HEK293T (cell line): ENCODE results near the gene GTF2H4.
"Not testable (repeated sequence)": the region's sequence is repeated elsewhere in the genome, so short reads cannot be mapped to it uniquely, and the experiment has no call there.

Source experiments
- CTCF ChIA-PET: fragments of 350-600 bp; formaldehyde crosslinking; extraction: SDS; loops from one replicate; lab custom pipeline; 2021; ENCODE audit warnings: antibody characterized with exemption, inconsistent platforms; lab: Yijun Ruan, JAX
- POLR2A ChIA-PET: fragments of 350-600 bp; formaldehyde crosslinking; extraction: SDS; loops from one replicate; lab custom pipeline; 2020; ENCODE audit warnings: antibody characterized with exemption, inconsistent platforms; lab: Yijun Ruan, JAX
- DNase-seq: peaks from one replicate; pipeline ENCODE4 v3.0.0; 2012; ENCODE audit warnings: mixed read lengths; ENCODE audit errors: extremely low spot score
- ARNT ChIP-seq: fragments of 450-650 bp; IDR thresholded peaks from 2 replicates; pipeline ENCODE4 v1.6.1; 2017; ENCODE audit warnings: mild to moderate bottlenecking
- BHLHE40 ChIP-seq: fragments of 450-650 bp; IDR thresholded peaks from 2 replicates; pipeline ENCODE4 v1.6.1; 2016; ENCODE audit warnings: mild to moderate bottlenecking, moderate library complexity, borderline replicate concordance
- CTBP1 ChIP-seq: fragments of 450-650 bp; IDR thresholded peaks from 2 replicates; pipeline ENCODE4 v1.6.1; 2016; ENCODE audit warnings: borderline replicate concordance
- ELF4 ChIP-seq: fragments of 450-650 bp; IDR thresholded peaks from 2 replicates; pipeline ENCODE4 v1.6.1; 2017; ENCODE audit warnings: antibody characterized with exemption
- FOXA1 ChIP-seq: fragments of 450-650 bp; IDR thresholded peaks from 2 replicates; pipeline ENCODE4 v1.6.1; 2016; ENCODE audit warnings: mild to moderate bottlenecking
- FOXK2 ChIP-seq: fragments of 450-650 bp; IDR thresholded peaks from 2 replicates; pipeline ENCODE4 v1.6.1; 2016; ENCODE audit warnings: mild to moderate bottlenecking
- FOXM1 ChIP-seq: fragments of 450-650 bp; IDR thresholded peaks from 2 replicates; pipeline ENCODE4 v1.6.1; 2017; ENCODE audit warnings: mild to moderate bottlenecking, borderline replicate concordance
- HDGF ChIP-seq: fragments of 450-650 bp; IDR thresholded peaks from 2 replicates; pipeline ENCODE4 v1.6.1; 2017; ENCODE audit warnings: antibody characterized with exemption, borderline replicate concordance
- L3MBTL2 ChIP-seq: fragments of 450-650 bp; conservative IDR thresholded peaks from 2 replicates; pipeline ENCODE4 v1.6.1; 2016; ENCODE audit warnings: mild to moderate bottlenecking
- LEF1 ChIP-seq: fragments of 450-650 bp; IDR thresholded peaks from 2 replicates; pipeline ENCODE4 v1.6.1; 2017; ENCODE audit warnings: mild to moderate bottlenecking, borderline replicate concordance
- NFRKB ChIP-seq: fragments of 450-650 bp; IDR thresholded peaks from 2 replicates; pipeline ENCODE4 v1.6.1; 2016; ENCODE audit warnings: mild to moderate bottlenecking, moderate library complexity
- SP1 ChIP-seq: fragments of 450-650 bp; IDR thresholded peaks from 2 replicates; pipeline ENCODE4 v1.6.1; 2017
- SUZ12 ChIP-seq: fragments of 450-650 bp; IDR thresholded peaks from 2 replicates; pipeline ENCODE4 v1.6.1; 2016; ENCODE audit warnings: mild to moderate bottlenecking
- TARDBP ChIP-seq: fragments of 450-650 bp; IDR thresholded peaks from 2 replicates; pipeline ENCODE4 v1.6.1; 2016
- ZNF384 ChIP-seq: fragments of 450-650 bp; IDR thresholded peaks from 2 replicates; pipeline ENCODE4 v1.6.1; 2016
- TF ChIP-seq, protein P1 (sequence below): fragments of 450-650 bp; IDR thresholded peaks from 2 replicates; pipeline ENCODE4 v1.6.1; 2016

The GTF2H4 gene

DNA sequence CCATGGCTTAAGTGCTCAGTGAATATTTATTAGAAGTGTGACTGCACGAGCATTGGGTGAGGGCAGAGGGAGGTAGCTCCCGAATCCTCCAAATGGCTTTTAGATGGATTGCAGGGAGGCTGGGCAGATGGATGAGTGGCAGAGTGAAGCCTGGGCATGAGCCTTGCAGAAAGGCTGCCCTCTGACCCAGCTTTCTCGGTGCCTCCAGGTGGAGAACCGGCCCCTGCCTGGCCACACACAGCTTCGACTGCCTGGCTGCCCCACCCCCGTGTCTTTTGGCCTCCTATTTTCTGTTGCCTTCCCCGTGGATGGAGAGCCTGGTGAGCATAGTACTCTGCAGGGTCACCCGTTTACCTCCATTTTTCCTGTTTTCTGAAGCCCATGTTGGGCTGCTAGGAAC is 9.5 kb downstream of the GTF2H4 start:
- TF ChIP-seq NFRKB (no peak), L3MBTL2 (no peak), SUZ12 (no peak), BHLHE40 (no peak)
- ChIA-PET CTCF (no interaction called here), POLR2A (interaction anchor here (0.6 to 1.1 kb wide), 3 partner anchors 8 to 25 kb away, joined by 3 to 4 read pairs (median 4); no protein-coding TSS in a partner anchor)
- no peak for DNase-seq

DNA sequence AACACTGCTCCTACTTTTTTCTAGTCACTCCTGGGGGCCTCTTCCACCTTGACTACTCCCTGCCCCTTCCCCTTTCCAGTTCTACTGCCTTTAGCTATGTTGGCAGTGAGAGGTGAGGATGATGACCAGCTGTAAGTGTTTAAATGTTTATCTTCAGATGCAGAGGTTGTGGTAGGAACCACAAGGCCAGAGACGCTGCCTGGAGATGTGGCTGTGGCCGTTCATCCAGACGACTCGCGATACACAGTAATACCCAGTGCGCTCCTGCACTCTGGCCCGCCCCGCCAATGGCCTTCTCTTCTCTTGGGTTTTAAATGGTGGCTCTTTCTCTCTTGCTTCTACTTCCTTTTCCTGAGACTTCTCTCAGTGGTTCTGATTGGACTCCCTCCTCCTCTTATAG is 10.7 kb downstream of the GTF2H4 start:
- DNase-seq: no peak
- ChIA-PET POLR2A (interaction anchor here (1.0 kb wide), 1 partner anchor 161 kb away, joined by 3 read pairs; no protein-coding TSS in a partner anchor), CTCF (no interaction called here)
- TF ChIP-seq L3MBTL2 (no peak), TARDBP (no peak), HDGF (no peak), SUZ12 (no peak), NFRKB (no peak), SP1 (no peak), LEF1 (no peak), FOXM1 (no peak)
- TF ChIP-seq, protein P1, sequence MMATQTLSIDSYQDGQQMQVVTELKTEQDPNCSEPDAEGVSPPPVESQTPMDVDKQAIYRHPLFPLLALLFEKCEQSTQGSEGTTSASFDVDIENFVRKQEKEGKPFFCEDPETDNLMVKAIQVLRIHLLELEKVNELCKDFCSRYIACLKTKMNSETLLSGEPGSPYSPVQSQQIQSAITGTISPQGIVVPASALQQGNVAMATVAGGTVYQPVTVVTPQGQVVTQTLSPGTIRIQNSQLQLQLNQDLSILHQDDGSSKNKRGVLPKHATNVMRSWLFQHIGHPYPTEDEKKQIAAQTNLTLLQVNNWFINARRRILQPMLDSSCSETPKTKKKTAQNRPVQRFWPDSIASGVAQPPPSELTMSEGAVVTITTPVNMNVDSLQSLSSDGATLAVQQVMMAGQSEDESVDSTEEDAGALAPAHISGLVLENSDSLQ: no peak

DNA sequence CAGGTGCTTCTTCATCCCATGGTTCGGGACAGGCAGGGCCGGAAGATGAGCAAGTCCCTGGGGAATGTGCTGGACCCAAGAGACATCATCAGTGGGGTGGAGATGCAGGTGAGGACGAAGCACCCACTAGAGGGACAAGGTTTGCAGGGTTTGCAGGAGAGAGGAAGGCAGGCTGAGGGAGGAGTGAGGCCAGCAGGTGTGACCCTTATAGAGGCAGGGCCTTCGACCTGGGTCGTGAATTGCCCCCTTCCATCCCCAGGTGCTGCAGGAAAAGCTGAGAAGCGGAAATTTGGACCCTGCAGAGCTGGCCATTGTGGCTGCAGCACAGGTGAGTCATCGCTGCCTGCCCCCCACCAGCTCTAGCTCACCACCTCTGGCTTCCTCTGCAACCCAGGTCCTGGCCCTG is 14.4 kb downstream of the GTF2H4 start:
- ChIA-PET POLR2A (interaction anchor here (1.8 kb wide), 1 partner anchor 9 kb away, joined by 5 read pairs; the partner anchor contains the start of gene VARS2), CTCF (no interaction called here)
- TF ChIP-seq SP1 (no peak), NFRKB (no peak), ARNT (no peak), FOXA1 (no peak)
- no peak for DNase-seq

DNA sequence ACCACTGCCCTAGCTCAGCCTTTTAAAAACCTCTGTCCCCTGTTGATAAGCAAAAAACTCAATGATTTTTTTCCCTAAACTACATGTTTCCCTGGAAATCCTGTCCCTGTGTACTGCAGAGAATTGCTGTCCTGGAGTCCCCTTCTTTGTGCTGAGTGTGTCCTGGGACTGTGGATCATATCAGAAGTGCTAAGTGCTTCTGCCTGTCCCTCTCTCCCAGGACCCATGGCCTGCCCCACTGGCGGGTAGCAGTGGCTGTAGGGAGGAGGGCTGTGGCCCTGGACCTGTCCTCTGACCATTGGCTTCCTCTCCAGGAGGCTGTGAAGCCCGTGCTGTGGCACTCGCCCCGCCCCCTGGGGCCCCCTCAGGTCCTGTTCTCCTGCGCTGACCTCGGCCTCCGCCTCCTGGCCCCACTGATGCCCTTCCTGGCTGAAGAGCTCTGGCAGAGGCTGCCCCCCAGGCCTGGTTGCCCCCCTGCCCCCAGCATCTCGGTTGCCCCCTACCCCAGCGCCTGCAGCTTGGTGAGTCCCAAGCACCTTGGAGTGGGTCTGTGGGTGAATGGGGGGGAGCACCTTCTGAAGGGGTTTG is 16.1 kb downstream of the GTF2H4 start:
- ChIA-PET POLR2A (interaction anchor here (0.8 to 1.8 kb wide), 2 partner anchors 10 to 37 kb away, joined by 3 to 5 read pairs; partner anchors contain the start of gene VARS2), CTCF (interaction anchor here (1.1 kb wide), 1 partner anchor 8 kb away, joined by 3 read pairs; no protein-coding TSS in a partner anchor)
- DNase-seq: not testable (repeated sequence)

DNA sequence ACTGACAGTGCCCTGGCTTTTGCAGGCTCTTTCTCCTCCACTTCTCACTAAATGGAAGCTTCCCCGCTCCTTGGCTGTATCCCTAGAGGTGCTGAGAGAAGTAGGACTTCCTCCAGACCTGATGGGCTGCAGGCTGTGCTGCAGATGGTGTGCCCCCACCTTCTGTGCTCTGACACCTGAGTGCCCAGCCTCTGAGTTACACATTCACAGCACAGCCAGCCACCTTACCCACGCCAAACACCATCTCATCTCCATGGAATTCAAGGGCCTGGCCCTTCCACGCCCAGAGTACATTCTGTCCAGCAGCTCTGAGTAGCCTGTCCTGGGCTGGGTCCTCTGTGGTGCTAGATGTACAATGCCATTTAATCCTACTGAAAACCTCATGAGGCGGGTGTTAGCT is 18.6 kb downstream of the GTF2H4 start:
- TF ChIP-seq ELF4 (no peak), SUZ12 (no peak), FOXK2 (no peak), ARNT (no peak), SP1 (no peak), FOXM1 (no peak), CTBP1 (no peak), FOXA1 (no peak), BHLHE40 (no peak), HDGF (no peak), TARDBP (no peak), NFRKB (no peak), L3MBTL2 (no peak), LEF1 (no peak), ZNF384 (no peak)
- TF ChIP-seq, protein P1: no peak
- POLR2A ChIA-PET: interaction anchor here (0.6 to 0.8 kb wide), 2 partner anchors 9 to 13 kb away, joined by 3 to 4 read pairs; partner anchors contain the start of gene VARS2
- DNase-seq: no peak
- CTCF ChIA-PET: no interaction called here

DNA sequence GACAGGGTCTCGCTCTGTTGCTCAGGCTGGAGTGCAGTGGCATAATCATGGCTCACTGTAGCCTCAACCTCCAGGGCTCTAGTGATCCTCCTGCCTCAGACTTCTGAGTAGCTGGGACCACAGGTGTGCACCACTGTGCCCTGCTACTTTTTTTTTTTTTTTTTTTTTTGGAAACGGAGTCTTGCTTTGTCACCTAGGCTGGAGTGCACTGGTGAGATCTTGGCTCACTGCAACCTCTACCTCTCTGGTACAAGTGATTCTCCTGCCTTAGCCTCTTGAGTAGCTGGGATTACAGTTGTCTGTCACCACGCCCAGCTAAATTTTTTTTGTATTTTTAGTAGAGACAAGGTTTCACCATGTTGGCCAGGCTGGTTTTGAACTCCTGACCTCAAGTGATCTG is 19.1 kb downstream of the GTF2H4 start:
- DNase-seq, CTCF ChIA-PET: not testable (repeated sequence)
- POLR2A ChIA-PET: interaction anchor here (0.6 kb wide), 1 partner anchor 10 kb away, joined by 4 read pairs; no protein-coding TSS in a partner anchor

DNA sequence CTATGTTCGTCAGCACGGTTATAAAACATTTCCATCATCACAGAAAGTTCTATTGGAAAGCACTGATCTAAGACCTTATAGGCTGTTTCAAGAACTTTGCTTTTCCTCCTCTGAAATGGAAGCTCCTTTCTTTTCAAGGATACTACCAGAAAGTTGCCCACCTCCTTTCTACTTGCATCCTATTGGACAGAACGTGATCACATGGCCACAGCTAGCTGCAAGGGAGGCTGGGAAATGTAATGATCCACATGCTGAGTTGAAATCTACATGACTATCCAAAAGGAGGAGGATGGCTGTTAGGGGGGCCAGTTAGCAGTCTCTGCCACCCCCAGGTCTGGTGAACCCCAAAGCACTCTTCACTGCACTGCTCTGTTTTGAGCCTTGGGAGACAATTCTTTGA is 20.7 kb downstream of the GTF2H4 start:
- POLR2A ChIA-PET: no interaction called here
- no peak for TF ChIP-seq ELF4
- DNase-seq: no peak
- CTCF ChIA-PET: no interaction called here

DNA sequence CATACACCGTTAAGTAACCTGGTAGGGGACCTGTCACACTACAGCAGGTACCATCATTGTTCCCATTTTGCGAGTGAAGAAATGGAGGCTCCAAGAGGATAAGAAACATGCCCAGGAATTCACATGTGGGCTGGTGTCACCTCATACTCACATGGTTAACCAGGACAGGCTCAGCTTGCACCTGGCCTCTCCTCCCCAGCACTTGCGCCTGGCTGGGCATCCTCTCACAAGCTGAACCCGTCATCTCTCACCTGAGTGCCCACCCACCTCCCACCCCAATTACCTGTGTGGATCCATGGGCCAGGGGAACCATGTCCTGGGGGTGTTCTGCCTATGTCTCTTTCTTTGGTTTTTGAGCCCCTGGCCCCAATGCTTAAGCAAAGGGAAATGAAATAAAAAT is 22.5 kb downstream of the GTF2H4 start:
- ChIA-PET POLR2A (no interaction called here), CTCF (no interaction called here)
- no peak for TF ChIP-seq FOXK2
- TF ChIP-seq FOXM1: no peak
- no peak for TF ChIP-seq SUZ12
- TF ChIP-seq BHLHE40: no peak
- no peak for TF ChIP-seq ZNF384
- TF ChIP-seq, protein P1: no peak
- no peak for TF ChIP-seq TARDBP
- TF ChIP-seq ARNT: no peak
- TF ChIP-seq FOXA1: no peak
- no peak for TF ChIP-seq CTBP1
- TF ChIP-seq L3MBTL2: no peak
- no peak for TF ChIP-seq HDGF
- no peak for TF ChIP-seq SP1
- no peak for TF ChIP-seq NFRKB
- TF ChIP-seq ELF4: no peak
- no peak for TF ChIP-seq LEF1
- DNase-seq: no peak
